Islet precursor cell (in vitro differentiated cells): ENCODE measurements around the gene USP36.
"Not testable (repeated sequence)": the region's sequence is repeated elsewhere in the genome, so short reads cannot be mapped to it uniquely, and the experiment has no call there.

ENCODE experiments used
- DNase-seq: peaks from one replicate; pipeline ENCODE4 v3.0.0-alpha.2; 2018

Gene USP36

DNA sequence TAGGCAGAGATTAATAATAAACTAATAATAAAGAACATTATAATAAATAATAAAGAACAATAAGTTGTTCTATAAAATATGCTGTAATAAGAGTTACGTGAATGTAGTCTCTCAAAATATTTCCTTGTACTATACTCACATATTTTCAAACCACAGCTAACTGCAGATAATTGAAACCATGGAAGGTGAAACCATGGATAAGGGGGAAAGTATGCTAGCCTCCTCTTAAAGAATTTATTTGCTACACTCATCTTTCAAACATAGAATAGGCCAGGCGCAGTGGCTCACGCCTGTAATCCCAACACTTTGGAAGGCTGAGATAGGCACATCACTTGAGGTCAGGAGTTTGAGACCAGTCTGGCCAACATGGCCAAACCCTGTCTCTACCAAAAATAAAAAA lies 77.1 kb downstream of the USP36 start:
- no peak for DNase-seq

DNA sequence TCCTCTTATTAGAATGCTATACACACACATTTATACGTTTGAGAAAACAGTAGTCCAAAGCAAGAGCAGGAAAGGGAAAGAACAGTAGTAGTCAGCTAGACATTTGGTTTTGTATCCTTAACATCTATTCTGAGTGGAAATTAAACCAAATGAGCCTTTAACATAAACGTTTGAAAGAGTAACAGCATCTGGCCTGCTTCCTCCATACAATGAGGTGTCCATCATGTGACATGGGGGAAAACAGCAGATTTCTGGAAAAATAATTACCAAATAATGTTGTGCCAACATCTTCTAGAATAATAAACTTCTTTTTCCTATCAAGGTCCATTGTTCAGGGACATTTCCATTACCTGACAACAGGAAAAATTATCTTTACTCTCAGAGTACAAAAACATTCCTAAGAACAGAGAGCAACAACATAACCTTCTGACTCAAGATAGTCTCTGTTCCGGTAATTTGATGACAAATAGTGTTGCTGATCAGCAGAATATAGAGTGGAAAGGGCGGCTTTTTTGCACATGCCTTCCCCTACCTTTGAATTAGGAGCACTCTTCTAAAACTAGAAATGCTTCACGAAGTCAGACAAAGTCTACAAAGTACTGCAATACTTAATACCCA lies 78.7 kb downstream of the USP36 start:
- DNase-seq, result peak; percentile 18

DNA sequence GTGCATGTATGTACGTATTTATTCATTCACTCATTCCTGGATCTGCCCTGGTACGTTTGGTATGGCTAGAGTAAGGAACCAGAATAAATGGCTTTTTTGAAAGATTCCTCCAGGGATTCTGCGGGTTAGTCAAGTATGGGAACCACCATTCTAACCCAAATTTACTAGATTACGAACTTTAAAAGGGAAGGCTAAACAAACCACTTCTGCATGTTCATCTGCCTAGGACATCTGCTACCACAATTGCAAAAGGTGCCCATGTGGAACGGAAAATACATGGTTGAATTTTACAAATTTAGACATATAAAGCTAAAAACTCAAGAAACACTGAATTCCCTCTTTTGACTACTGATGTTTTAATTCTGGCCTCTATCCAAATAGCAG lies 80.7 kb downstream of the USP36 start:
- DNase-seq, result no peak

DNA sequence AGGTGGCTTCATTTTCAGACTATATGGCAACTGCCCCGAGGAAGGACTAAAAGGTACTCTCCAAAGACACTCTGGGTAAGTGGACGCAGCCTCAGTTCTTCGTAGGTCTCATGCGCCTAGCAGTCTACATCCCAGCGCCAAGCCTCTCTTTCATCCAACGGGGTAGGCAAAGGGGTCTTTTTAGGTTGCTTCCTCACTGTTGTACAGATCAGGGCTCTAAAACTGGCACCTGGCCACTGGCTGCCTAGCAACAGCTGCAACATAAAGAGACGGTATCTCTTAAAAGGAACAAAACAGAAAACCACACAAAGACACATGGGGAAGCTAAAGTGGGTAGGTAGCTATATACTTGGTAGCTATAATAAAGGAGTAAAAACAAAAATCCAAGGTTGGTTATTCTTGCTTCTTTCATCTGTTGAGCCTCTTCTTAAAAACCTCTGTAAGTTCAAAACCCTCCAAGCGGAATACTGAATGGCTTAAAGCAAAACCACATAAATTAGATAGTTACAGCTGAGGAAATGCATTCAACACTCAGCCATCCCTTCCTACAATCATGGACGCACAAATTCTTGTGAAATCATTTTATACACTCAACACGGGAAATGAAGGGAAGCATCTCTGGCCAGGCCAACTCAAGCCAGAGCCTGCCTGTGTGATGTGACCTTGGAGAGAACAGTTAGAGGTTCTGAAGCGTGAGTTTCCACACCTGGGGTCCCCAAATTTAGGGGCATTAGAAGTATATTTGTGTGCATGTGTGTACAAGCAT lies 81.2 kb downstream of the USP36 start:
- peak; percentile 34 for DNase-seq

DNA sequence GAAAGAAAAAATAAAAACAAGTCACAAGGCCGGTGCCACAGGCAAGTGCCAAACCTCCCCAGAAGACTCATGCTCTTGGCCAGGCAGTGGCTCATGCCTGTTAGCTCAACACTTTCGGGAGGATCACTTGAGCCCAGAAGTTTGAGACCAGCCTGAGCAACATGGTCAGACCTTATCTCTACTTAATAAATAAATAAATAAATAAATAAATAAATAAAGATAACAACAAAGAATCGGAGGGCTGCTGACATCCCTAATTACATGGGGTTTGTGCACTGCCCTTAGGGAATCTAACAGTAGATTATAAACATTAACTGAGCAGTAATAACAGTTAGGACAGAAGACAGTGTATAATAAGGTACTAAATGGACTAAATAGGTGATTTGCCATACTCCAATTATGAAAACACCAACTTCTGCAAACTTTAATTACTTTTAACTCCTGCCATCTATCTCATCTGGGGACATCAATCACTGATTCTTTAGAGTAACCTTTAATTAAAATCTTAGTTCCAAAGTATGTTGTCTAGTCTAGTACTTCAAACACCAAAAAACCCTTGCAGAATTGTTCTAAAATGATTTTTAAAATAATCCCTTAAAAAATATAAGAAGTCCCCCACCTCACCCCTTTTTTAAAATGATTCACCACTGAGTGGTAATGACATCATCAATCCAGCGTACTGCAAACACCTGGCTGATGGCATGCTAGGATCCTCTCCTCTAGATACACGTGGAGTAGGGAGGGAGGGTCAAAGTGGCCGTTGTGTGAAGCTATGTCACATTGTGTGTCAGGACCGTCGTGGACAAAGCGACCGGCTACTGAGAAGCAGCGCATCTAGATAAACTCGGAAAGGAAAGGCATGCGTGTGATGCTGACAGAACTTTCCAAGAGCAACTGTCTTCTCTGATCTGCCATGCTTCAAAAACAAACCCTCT lies 87.0 kb downstream of the USP36 start:
- peak; percentile 50 for DNase-seq

DNA sequence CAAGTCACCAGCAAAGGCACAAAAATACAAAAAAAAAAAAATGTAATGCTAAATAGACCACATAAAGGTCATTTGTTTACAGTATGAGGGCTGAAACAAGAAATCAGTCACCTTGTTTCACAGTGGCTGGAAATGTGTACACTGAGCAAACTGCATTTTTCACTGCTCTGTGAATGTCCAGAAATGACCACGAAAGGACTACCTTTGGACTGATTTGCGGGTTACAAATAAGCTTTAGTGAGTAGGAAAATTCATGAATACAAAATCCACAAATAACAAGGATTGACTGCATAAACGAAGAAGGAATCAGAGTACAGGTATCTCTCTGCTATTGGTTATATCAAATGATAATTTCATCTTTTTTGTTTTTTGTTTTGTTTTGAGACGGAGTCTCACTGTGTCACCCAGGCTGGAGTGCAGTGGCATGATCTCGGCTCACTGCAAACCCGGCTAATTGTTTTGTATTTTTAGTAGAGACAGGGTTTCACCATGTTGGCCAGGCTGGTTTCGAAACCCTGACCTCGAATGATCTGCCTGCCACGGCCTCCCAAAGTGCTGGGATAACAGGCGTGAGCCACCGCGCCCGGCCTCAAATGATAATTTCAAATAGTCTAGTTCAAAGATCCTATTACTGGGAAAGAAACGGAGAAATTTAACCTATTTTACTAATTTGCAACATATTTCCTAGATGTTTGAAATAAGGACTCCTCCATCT lies 89.0 kb downstream of the USP36 start:
- DNase-seq, result no peak

DNA sequence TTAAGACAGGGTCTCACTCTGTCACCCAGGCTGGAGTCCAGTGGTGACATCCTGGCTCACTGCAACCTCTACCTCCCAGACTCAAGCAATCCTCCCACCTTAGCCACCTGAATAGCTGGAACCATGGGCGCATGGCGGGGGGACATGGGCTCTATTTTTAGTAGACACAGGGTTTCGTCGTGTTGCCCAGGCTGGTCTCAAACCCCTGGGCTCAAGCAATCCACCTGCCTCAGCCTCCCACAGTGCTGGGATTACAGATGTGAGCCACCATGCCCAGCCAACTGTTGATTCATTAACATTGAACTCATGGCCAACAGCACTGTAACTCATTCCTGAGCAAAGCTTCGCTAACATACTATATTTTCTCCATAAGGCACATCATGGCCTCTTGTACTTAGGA lies 89.6 kb downstream of the USP36 start:
- not testable (repeated sequence) for DNase-seq

DNA sequence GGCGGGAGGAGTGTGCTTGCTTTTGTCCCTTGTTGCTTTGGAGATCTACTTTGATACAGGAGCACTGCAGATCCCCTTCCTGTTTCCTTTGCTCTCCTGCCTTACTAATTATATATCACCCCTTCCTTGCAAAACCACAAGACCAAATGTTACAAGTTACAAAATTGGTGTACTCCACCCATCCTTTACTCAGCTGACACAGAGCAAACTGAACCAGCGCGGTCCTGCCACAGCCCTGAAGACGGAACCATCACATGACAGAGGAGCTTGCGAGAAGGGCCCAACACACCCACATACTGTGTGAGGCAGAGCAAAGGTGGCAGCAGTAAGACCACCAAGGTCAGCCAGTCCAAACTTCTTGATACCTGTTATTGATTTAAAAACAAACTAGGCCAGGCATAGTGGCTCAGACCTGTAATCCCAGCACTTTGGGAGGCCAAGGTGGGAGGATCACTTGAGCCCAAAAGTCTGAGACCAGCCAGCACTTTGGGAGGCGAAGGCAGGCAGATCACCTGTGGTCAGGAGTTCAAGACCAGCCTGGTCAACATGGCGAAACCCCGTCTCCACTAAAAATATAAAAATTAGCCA lies 91.8 kb downstream of the USP36 start:
- peak; percentile 34 for DNase-seq

DNA sequence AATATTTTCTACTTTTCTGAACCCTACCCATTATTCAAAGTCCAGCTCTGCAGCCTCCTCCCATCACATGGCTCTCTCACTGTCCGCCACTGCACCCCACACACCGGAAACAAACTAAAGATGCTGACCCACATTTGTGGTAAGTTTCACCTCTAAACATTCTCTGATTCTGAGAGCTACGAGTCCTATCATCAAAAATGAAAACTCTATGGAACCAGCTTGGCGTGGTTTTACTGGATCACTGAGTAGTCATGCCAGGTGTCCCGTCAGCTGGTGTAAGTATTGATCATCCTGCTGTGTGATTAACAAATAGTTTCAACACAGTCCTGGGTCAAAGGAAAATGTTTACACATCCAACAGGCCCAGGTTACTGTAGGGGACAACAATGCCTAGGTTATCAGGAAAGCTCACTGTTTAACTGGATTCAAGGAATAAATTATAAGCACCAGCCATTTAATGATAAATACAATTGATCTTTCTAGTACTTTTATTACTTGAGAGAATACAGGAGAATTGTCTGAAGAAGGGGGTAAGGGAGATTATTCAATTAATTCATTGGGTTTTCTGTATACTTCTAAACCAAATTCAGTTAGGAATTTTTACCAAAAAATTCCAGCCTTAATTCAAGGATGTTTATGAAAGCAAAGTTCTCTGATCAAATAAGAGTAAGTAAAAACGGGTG lies 92.4 kb downstream of the USP36 start:
- no peak for DNase-seq

DNA sequence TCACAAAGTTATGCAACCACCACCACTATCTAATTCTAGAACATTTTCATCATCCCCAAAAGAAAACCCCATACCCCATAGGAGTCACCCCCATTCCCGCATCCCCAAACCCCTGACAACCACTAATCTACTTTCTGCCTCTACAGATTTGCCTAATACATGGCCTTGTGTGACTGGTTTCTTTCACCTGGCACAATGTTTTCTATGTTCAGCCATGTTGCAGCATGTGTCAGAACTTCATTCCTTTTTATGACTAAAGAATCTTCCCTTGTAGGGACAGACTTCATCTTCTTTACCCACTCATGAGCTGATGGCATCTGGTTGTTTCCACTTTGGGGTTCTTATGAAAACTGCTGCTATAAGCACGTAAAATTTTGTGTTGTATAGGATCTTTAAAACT lies 93.1 kb downstream of the USP36 start:
- no peak for DNase-seq

DNA sequence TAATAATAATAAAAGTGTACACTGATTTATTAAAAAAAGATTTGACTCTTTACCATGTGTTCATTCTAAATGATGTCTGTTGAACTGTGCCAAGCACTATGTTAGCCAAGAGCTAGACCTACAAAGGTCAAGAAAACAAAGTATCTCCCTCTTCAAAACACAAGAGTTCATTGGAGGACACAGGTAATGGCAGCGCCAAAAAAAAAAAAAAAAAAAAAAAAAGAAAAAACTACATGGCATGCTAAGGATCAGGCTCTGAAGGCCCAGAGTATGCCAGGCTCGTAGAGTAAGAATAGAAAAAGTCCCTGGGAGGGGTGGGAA lies 93.7 kb downstream of the USP36 start:
- no peak for DNase-seq

DNA sequence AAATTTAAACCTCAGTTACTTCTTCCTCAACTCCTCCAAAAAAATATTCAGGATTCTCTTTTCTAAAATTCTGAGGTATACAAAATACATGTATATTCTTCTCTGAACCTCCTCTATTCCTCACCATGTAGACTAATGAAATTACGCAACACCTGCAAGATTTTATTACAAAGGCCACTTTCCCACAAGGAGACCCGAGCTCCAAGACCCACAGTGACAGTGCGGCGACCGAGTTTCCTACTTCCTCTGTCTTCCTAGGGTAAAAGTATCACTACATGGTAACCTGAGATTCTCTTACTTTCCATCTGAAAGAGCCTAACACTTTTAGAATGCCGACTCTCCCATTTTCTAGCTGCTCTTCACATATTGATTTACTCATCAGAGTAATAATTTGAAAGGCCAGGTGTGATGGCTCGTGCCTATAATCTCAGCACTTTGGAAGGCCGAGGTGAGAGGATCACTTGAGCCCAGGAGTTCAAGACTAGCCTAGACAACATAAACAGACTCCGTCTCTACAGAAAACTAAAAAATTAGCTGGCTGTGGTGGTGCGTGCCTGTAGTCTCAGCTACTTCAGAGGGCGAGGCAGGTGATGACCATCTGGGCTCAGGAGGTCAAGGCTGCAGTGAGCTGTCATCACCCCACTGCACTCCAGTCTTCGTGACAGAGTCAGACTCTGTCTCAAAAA lies 94.2 kb downstream of the USP36 start:
- no peak for DNase-seq
